Fibroblast of lung (primary cell): ENCODE measurements around the gene UGGT2. TPM values are rescaled to one million over a fixed set of nuclear protein-coding genes. Genes with fewer than 3 reads are reported as not detected.

Experiments used
- DNase-seq, 2 donors: peaks; one replicate each; pipeline versions ENCODE4 v3.0.0 to v3.0.0-alpha.2; 2010; ENCODE audit warnings: low read depth in 2 of 2
- H2AFZ ChIP-seq: 2 replicates; pipeline ENCODE4 v1.5.1; 2012; ENCODE audit warnings: low read length, control low read depth, inconsistent platforms
- H3K27ac ChIP-seq: 2 replicates; pipeline ENCODE4 v1.5.1; 2011; ENCODE audit warnings: low read length, control low read depth; ENCODE audit not compliant: insufficient read depth
- H3K27me3 ChIP-seq: 2 replicates; pipeline ENCODE4 v1.5.1; 2011; ENCODE audit warnings: mild to moderate bottlenecking, low read length; ENCODE audit not compliant: control insufficient read depth, insufficient read depth
- H3K36me3 ChIP-seq: 2 replicates; pipeline ENCODE4 v1.5.1; 2011; ENCODE audit warnings: low read length; ENCODE audit not compliant: control insufficient read depth, insufficient read depth
- H3K4me1 ChIP-seq: 2 replicates; pipeline ENCODE4 v1.5.1; 2011; ENCODE audit warnings: low read length; ENCODE audit not compliant: control insufficient read depth, insufficient read depth; ENCODE audit errors: extremely low read depth
- H3K4me2 ChIP-seq: 2 replicates; pipeline ENCODE4 v1.5.1; 2011; ENCODE audit warnings: low read length, control low read depth; ENCODE audit not compliant: insufficient read depth; ENCODE audit errors: extremely low read depth
- H3K4me3 ChIP-seq, 4 experiments: fragments of 200-600 bp in 1 of 4; sonication (generic) in 1 of 4; replicated peaks in 1 of 4; 2 replicates each; pipeline ENCODE4 v1.5.1; 2011 to 2016; ENCODE audit warnings: low read length in 4 of 4, low read depth in 3 of 4, mild to moderate bottlenecking in 3 of 4, control low read depth in 2 of 4, inconsistent platforms in 1 of 4, mixed read lengths in 1 of 4; ENCODE audit not compliant: insufficient read depth in 1 of 4; ENCODE audit errors: control extremely low read depth in 1 of 4
- H3K79me2 ChIP-seq: 2 replicates; pipeline ENCODE4 v1.5.1; 2012; ENCODE audit warnings: mild to moderate bottlenecking, low read length, inconsistent platforms; ENCODE audit not compliant: control insufficient read depth, insufficient read depth
- H3K9ac ChIP-seq: 2 replicates; pipeline ENCODE4 v1.5.1; 2011; ENCODE audit warnings: mild to moderate bottlenecking, low read length, control low read depth; ENCODE audit not compliant: insufficient read depth
- H3K9me3 ChIP-seq: 2 replicates; pipeline ENCODE4 v1.5.1; 2012; ENCODE audit warnings: low read depth, low read length; ENCODE audit not compliant: control insufficient read depth, insufficient read depth
- H4K20me1 ChIP-seq: 2 replicates; pipeline ENCODE4 v1.5.1; 2011; ENCODE audit warnings: low read length; ENCODE audit not compliant: control insufficient read depth, insufficient read depth; ENCODE audit errors: extremely low read depth
- EZH2 ChIP-seq: IDR thresholded peaks from 2 replicates; pipeline ENCODE4 v1.5.1; 2012; ENCODE audit warnings: low read length, control low read depth, mild to moderate bottlenecking; ENCODE audit errors: missing control alignments
- polyA plus RNA-seq, 2 donors: library from polyadenylated mRNA; depleted of rRNA in 1 of 2; stranded (reverse) in 1 of 2; unstranded in 1 of 2; fragments of >200 nt; gene quantifications; 2 replicates each; pipeline ENCODE4 v1.2.1, GENCODE V29; 2011 to 2012; ENCODE audit warnings: missing spikeins in 1 of 2
- total RNA-seq: library from RNA; depleted of rRNA; stranded (reverse); fragments of >200 nt; gene quantifications from 2 replicates; pipeline ENCODE4 v1.2.1, GENCODE V29; 2014
- TF ChIP-seq, protein P1 (sequence below), 2 donors: IDR thresholded peaks in 1 of 2; conservative IDR thresholded peaks in 1 of 2; 1 replicate in 1 of 2; 2 replicates in 1 of 2; pipeline ENCODE4 v1.5.1; 2011 to 2012; ENCODE audit warnings: low read length in 2 of 2, control low read depth in 1 of 2, inconsistent platforms in 1 of 2, low read depth in 1 of 2, mild to moderate bottlenecking in 1 of 2

Gene UGGT2
- total and polyA plus RNA-seq, 2 donors (not counting 1 experiment from before 2014, with no cell fraction given), result 26.3 to 47.2 TPM

DNA sequence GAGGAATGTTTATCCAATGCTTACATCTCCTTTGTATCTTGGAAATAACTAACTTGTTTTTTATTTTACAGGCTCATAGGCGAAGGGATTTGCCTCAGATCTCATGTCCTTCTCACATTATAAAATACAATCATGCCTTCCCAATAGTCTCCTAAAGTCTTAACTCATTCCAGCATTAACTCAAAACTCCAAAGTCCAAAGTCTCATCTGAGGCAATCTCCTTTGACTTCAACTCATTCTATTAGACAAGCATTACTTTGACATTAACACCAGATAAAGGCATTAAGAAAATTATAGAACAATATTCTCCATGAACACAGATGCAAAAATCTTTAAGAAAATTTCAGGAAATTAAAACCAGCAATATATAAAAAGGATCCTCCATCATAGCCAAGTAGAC lies 238.7 kb downstream of the UGGT2 start:
- Histone ChIP-seq H3K27me3 (no peaks in the 10 kb centered on the region), H3K9ac (no peak overlapping the region), H3K4me3 (no peak overlapping the region), H2AFZ (no peak overlapping the region), H3K9me3 (no peaks in the 10 kb centered on the region), H3K79me2 (no peaks in the 10 kb centered on the region), H3K4me2 (no peak overlapping the region), H3K4me1 (no peaks in the 10 kb centered on the region), H3K36me3 (no peaks in the 10 kb centered on the region), H4K20me1 (no peaks in the 10 kb centered on the region), H3K27ac (no peak overlapping the region)
- no peak for TF ChIP-seq EZH2
- TF ChIP-seq, protein P1, sequence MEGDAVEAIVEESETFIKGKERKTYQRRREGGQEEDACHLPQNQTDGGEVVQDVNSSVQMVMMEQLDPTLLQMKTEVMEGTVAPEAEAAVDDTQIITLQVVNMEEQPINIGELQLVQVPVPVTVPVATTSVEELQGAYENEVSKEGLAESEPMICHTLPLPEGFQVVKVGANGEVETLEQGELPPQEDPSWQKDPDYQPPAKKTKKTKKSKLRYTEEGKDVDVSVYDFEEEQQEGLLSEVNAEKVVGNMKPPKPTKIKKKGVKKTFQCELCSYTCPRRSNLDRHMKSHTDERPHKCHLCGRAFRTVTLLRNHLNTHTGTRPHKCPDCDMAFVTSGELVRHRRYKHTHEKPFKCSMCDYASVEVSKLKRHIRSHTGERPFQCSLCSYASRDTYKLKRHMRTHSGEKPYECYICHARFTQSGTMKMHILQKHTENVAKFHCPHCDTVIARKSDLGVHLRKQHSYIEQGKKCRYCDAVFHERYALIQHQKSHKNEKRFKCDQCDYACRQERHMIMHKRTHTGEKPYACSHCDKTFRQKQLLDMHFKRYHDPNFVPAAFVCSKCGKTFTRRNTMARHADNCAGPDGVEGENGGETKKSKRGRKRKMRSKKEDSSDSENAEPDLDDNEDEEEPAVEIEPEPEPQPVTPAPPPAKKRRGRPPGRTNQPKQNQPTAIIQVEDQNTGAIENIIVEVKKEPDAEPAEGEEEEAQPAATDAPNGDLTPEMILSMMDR (conservative IDR thresholded peaks at IDR 0.05 in 1 of 2, IDR thresholded peaks at IDR 0.05 in 1 of 2; ENCODE audit: low read depth in 1 of 2, low read length in 2 of 2), result no peak
- DNase-seq, result no peak

DNA sequence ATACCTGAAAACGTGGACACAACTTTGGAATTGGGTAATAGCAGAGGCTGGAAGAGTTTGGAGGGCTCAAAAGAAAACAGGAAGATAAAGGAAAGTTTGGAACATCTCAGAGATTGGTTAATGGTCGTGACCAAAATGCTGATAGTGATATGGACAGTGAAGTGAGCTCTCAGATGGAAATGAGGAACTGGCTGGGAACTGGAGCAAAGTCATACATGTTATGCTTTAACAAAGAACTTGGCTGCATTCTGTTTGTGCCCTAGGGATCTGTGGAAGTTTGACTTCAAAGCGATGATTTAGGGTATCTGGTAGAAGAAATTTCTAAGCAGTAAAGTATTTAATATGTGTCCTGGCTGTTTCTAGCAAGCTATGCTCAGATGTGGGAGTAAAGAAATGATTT lies 240.1 kb downstream of the UGGT2 start:
- Histone ChIP-seq H4K20me1 (no peaks in the 10 kb centered on the region), H3K27me3 (no peaks in the 10 kb centered on the region), H3K9ac (no peak overlapping the region), H3K9me3 (no peaks in the 10 kb centered on the region), H3K4me2 (no peak overlapping the region), H3K79me2 (no peaks in the 10 kb centered on the region), H3K36me3 (no peaks in the 10 kb centered on the region), H3K4me3 (no peak overlapping the region), H3K4me1 (no peaks in the 10 kb centered on the region), H3K27ac (no peak overlapping the region), H2AFZ (no peak overlapping the region)
- TF ChIP-seq EZH2, result no peak
- TF ChIP-seq, protein P1 (conservative IDR thresholded peaks at IDR 0.05 in 1 of 2, IDR thresholded peaks at IDR 0.05 in 1 of 2; ENCODE audit: low read depth in 1 of 2, low read length in 2 of 2), result no peak
- DNase-seq, result no peak

DNA sequence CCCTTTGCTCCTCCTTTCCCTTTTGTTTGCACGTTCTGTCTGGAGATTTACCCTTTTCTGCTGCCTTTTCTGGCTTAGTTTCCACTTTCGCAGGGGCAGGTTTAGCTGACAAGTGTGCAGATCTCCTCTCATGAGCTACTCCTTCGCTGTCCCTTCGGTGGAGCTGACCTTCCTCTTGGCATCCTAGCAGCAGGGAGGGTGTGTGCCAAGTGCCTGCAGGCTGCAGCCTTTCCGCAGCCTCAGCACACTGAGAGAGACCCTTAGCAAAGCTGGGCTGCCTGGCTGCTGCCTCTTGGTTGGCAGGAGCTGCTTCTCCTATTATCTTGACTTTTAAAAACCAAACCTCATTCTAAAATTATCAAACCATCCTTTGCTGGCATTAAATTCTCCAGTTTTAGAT lies 243.8 kb downstream of the UGGT2 start:
- Histone ChIP-seq H3K4me1 (no peaks in the 10 kb centered on the region), H3K9ac (no peak overlapping the region), H3K4me3 (no peak overlapping the region), H3K36me3 (no peaks in the 10 kb centered on the region), H3K9me3 (no peaks in the 10 kb centered on the region), H3K79me2 (no peaks in the 10 kb centered on the region), H3K27ac (no peak overlapping the region), H4K20me1 (no peaks in the 10 kb centered on the region), H3K4me2 (no peak overlapping the region), H3K27me3 (no peaks in the 10 kb centered on the region), H2AFZ (no peak overlapping the region)
- TF ChIP-seq EZH2, result no peak
- TF ChIP-seq, protein P1 (conservative IDR thresholded peaks at IDR 0.05 in 1 of 2, IDR thresholded peaks at IDR 0.05 in 1 of 2; ENCODE audit: low read depth in 1 of 2, low read length in 2 of 2), result no peak
- DNase-seq, result no peak
